MM.1S (cell line): ENCODE data around the gene SMPX.

ENCODE experiments used
- DNase-seq: peaks from one replicate; pipeline ENCODE4 v3.0.0-alpha.2; 2015
- H2AFZ ChIP-seq: fragments of 300-600 bp; sonication (generic); 2 replicates; pipeline ENCODE4 v1.6.0; 2016; ENCODE audit warnings: antibody characterized with exemption, low read length
- H3F3A ChIP-seq: fragments of 300-600 bp; sonication (generic); 2 replicates; pipeline ENCODE4 v1.6.1; 2016; ENCODE audit warnings: mild to moderate bottlenecking, antibody characterized with exemption, low read length, moderate library complexity, mixed read lengths; ENCODE audit not compliant: insufficient read depth
- H3K27ac ChIP-seq: fragments of 300-600 bp; sonication (generic); 2 replicates; pipeline ENCODE4 v1.5.1; 2016; ENCODE audit warnings: mild to moderate bottlenecking, low read length
- H3K27me3 ChIP-seq: fragments of 300-600 bp; sonication (generic); replicated peaks from 2 replicates; pipeline ENCODE4 v1.6.0; 2016; ENCODE audit warnings: low read length; ENCODE audit not compliant: insufficient read depth
- H3K36me3 ChIP-seq: fragments of 300-600 bp; sonication (generic); replicated peaks from 2 replicates; pipeline ENCODE4 v1.6.1; 2016; ENCODE audit warnings: mild to moderate bottlenecking, low read length, mixed read lengths; ENCODE audit not compliant: insufficient read depth
- H3K4me1 ChIP-seq: fragments of 300-600 bp; sonication (generic); 2 replicates; pipeline ENCODE4 v1.6.1; 2016; ENCODE audit warnings: low read length, mixed read lengths
- H3K4me2 ChIP-seq: fragments of 300-600 bp; sonication (generic); 2 replicates; pipeline ENCODE4 v1.6.0; 2016; ENCODE audit warnings: low read depth, low read length
- H3K4me3 ChIP-seq: fragments of 300-600 bp; sonication (generic); 2 replicates; pipeline ENCODE4 v1.5.1; 2016; ENCODE audit warnings: low read length, mixed read lengths
- H3K79me2 ChIP-seq: fragments of 300-600 bp; sonication (generic); 2 replicates; pipeline ENCODE4 v1.6.1; 2016; ENCODE audit warnings: mixed run types, low read length, mixed read lengths
- H3K9ac ChIP-seq: fragments of 300-600 bp; sonication (generic); 2 replicates; pipeline ENCODE4 v1.6.1; 2016; ENCODE audit warnings: low read length, mixed read lengths
- H3K9me2 ChIP-seq: fragments of 300-600 bp; sonication (generic); replicated peaks from 2 replicates; pipeline ENCODE4 v1.6.1; 2016; ENCODE audit warnings: mild to moderate bottlenecking, low read length, mixed read lengths; ENCODE audit not compliant: insufficient read depth
- H3K9me3 ChIP-seq: fragments of 300-600 bp; sonication (generic); replicated peaks from 2 replicates; pipeline ENCODE4 v1.6.1; 2016; ENCODE audit warnings: mild to moderate bottlenecking, low read length, mixed read lengths; ENCODE audit not compliant: insufficient read depth
- H4K20me1 ChIP-seq: fragments of 300-600 bp; sonication (generic); 2 replicates; pipeline ENCODE4 v1.6.1; 2016; ENCODE audit warnings: mild to moderate bottlenecking, low read length, moderate library complexity, mixed read lengths; ENCODE audit not compliant: insufficient read depth
- CTCF ChIP-seq: fragments of 300-600 bp; sonication (generic); IDR thresholded peaks from 2 replicates; pipeline ENCODE4 v1.5.1; 2016; ENCODE audit warnings: antibody characterized with exemption, low read length, mixed read lengths
- EZH2 ChIP-seq: fragments of 300-600 bp; sonication (generic); optimal IDR thresholded peaks from 2 replicates; pipeline ENCODE3; 2017; ENCODE audit warnings: low read depth, mild to moderate bottlenecking, antibody characterized with exemption, low read length, mixed read lengths
- EZH2phosphoT487 ChIP-seq: fragments of 300-600 bp; sonication (generic); IDR thresholded peaks from 2 replicates; pipeline ENCODE4 v1.6.1; 2018; ENCODE audit warnings: antibody characterized with exemption, low read length

SMPX gene

GRCh38 chrX:21662761-21663160 lies 95.2 kb downstream of the SMPX start:
- no peaks in the 10 kb centered on the region for H3F3A ChIP-seq
- no peak for DNase-seq
- H2AFZ ChIP-seq, result no peak overlapping the region
- H3K9me3 ChIP-seq, result no peaks in the 10 kb centered on the region
- TF ChIP-seq CTCF, result no peak
- no peak for TF ChIP-seq EZH2phosphoT487
- TF ChIP-seq EZH2, result no peak
- no peak overlapping the region for H3K27ac ChIP-seq
- no peak overlapping the region for H3K4me2 ChIP-seq
- H3K27me3 ChIP-seq, result no peaks in the 10 kb centered on the region
- no peaks in the 10 kb centered on the region for H4K20me1 ChIP-seq
- no peaks in the 10 kb centered on the region for H3K36me3 ChIP-seq
- no peak overlapping the region for H3K4me3 ChIP-seq
- H3K9me2 ChIP-seq, result no peaks in the 10 kb centered on the region
- H3K79me2 ChIP-seq, result no peaks in the 10 kb centered on the region
- H3K9ac ChIP-seq, result no peak overlapping the region
- no peaks in the 10 kb centered on the region for H3K4me1 ChIP-seq

GRCh38 chrX:21661316-21661715 lies 96.6 kb downstream of the SMPX start:
- Histone ChIP-seq H3K9ac (no peak overlapping the region), H3K4me3 (no peak overlapping the region), H3K4me2 (no peak overlapping the region), H3K4me1 (no peaks in the 10 kb centered on the region), H4K20me1 (no peaks in the 10 kb centered on the region), H3K9me2 (no peaks in the 10 kb centered on the region), H3K36me3 (no peaks in the 10 kb centered on the region), H3K79me2 (no peaks in the 10 kb centered on the region), H3F3A (no peaks in the 10 kb centered on the region), H2AFZ (no peak overlapping the region), H3K27me3 (no peaks in the 10 kb centered on the region), H3K27ac (no peak overlapping the region), H3K9me3 (no peaks in the 10 kb centered on the region)
- no peak for DNase-seq
- TF ChIP-seq EZH2, result no peak
- TF ChIP-seq CTCF, result no peak
- TF ChIP-seq EZH2phosphoT487, result no peak

GRCh38 chrX:21660156-21660555 lies 97.8 kb downstream of the SMPX start:
- Histone ChIP-seq H3K9me2 (no peaks in the 10 kb centered on the region), H3K9ac (no peak overlapping the region), H3K4me1 (no peaks in the 10 kb centered on the region), H3K4me2 (no peak overlapping the region), H3F3A (no peaks in the 10 kb centered on the region), H3K27ac (no peak overlapping the region), H2AFZ (no peak overlapping the region), H3K9me3 (no peaks in the 10 kb centered on the region), H3K79me2 (no peaks in the 10 kb centered on the region), H3K4me3 (no peak overlapping the region), H3K36me3 (no peaks in the 10 kb centered on the region), H3K27me3 (no peaks in the 10 kb centered on the region), H4K20me1 (no peaks in the 10 kb centered on the region)
- no peak for DNase-seq
- no peak for TF ChIP-seq CTCF
- no peak for TF ChIP-seq EZH2phosphoT487
- TF ChIP-seq EZH2, result no peak
